KMS-11 (cell line): Measurements from ENCODE around the gene MAP7D3.

Experiments used
- H2AFZ ChIP-seq: fragments of 200-600 bp; sonication (generic); 2 replicates; pipeline ENCODE4 v1.6.1; 2016; ENCODE audit warnings: antibody characterized with exemption, mixed run types, low read depth
- H3K27ac ChIP-seq: fragments of 200-600 bp; sonication (generic); 2 replicates; pipeline ENCODE4 v1.6.1; 2016; ENCODE audit warnings: mild to moderate bottlenecking, mixed run types
- H3K27me3 ChIP-seq: fragments of 200-600 bp; sonication (generic); 2 replicates; pipeline ENCODE4 v1.6.1; 2017; ENCODE audit warnings: mild to moderate bottlenecking, low read depth, mixed run types, moderate library complexity; ENCODE audit not compliant: insufficient read depth
- H3K36me3 ChIP-seq: fragments of 200-600 bp; sonication (generic); 2 replicates; pipeline ENCODE4 v1.6.1; 2017; ENCODE audit warnings: mild to moderate bottlenecking, mixed run types; ENCODE audit not compliant: insufficient read depth
- H3K4me1 ChIP-seq: fragments of 200-600 bp; sonication (generic); 2 replicates; pipeline ENCODE4 v1.6.1; 2016; ENCODE audit warnings: mild to moderate bottlenecking, low read depth, mixed run types; ENCODE audit not compliant: poor library complexity, severe bottlenecking
- H3K4me2 ChIP-seq: fragments of 200-600 bp; sonication (generic); 2 replicates; pipeline ENCODE4 v1.7.0; 2016; ENCODE audit warnings: mild to moderate bottlenecking, mixed run types
- H3K4me3 ChIP-seq: fragments of 200-600 bp; sonication (generic); IDR thresholded peaks from 2 replicates; pipeline ENCODE4 v1.6.1; 2017; ENCODE audit warnings: low read depth, low read length, mixed read lengths; ENCODE audit not compliant: insufficient read depth
- H3K79me2 ChIP-seq: fragments of 200-600 bp; sonication (generic); 2 replicates; pipeline ENCODE4 v1.6.1; 2016; ENCODE audit warnings: low read depth, mixed run types; ENCODE audit not compliant: insufficient read depth
- H3K9ac ChIP-seq: fragments of 200-600 bp; sonication (generic); 2 replicates; pipeline ENCODE4 v1.6.1; 2016; ENCODE audit warnings: mild to moderate bottlenecking, mixed run types
- H4K20me1 ChIP-seq: fragments of 200-600 bp; sonication (generic); 2 replicates; pipeline ENCODE4 v1.6.1; 2016; ENCODE audit warnings: mild to moderate bottlenecking, mixed run types; ENCODE audit not compliant: insufficient read depth
- CTCF ChIP-seq: fragments of 200-600 bp; sonication (generic); conservative IDR thresholded peaks from 2 replicates; pipeline ENCODE4 v1.6.1; 2017; ENCODE audit warnings: low read depth, mild to moderate bottlenecking, antibody characterized with exemption, low read length, moderate library complexity, mixed read lengths

The MAP7D3 gene

GRCh38 chrX:136206916-136207315 lies 44.3 kb downstream of the MAP7D3 start:
- Histone ChIP-seq H3K9ac (no peak overlapping the region), H2AFZ (no peak overlapping the region), H3K4me3 (no peak overlapping the region), H3K79me2 (no peaks in the 10 kb centered on the region), H3K4me1 (peaks cover 11% of the 10 kb centered on the region), H3K36me3 (no peaks in the 10 kb centered on the region), H4K20me1 (no peaks in the 10 kb centered on the region), H3K4me2 (no peak overlapping the region), H3K27ac (no peak overlapping the region), H3K27me3 (no peaks in the 10 kb centered on the region)
- no peak for TF ChIP-seq CTCF

DNA sequence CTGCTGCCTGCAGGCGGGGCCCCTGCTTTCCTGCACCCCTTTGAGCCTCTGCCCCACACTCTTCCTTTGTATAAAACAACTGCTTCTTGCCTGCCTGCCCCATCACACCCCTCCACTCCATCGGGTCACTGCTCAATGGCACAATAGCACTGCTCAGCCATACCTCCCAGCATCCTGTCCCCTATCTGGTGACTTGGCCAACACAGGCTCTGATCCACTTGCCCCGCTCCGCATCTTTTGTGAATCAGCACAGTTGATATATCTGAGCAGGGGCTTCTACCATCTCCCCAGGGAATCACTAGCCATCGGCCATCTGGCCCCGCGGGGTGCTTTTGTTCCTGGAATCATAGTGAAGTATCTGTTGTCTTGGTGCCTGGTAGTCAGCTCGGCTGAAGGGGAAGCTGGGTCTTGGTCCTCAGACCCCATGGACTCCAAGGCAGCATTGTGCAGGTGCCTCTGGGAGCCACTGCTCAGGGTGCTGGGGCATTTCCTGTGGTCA lies 45.3 kb downstream of the MAP7D3 start:
- Histone ChIP-seq H3K79me2 (no peaks in the 10 kb centered on the region), H3K4me1 (peaks cover 11% of the 10 kb centered on the region), H4K20me1 (no peaks in the 10 kb centered on the region), H3K9ac (no peak overlapping the region), H3K36me3 (no peaks in the 10 kb centered on the region), H3K4me3 (no peak overlapping the region), H3K4me2 (no peak overlapping the region), H3K27me3 (no peaks in the 10 kb centered on the region), H3K27ac (no peak overlapping the region), H2AFZ (no peak overlapping the region)
- TF ChIP-seq CTCF = no peak

- no peak overlapping the region for H3K4me3 ChIP-seq
- H3K4me1 ChIP-seq = peaks cover 11% of the 10 kb centered on the region
- H4K20me1 ChIP-seq = no peaks in the 10 kb centered on the region
- H3K27ac ChIP-seq = no peak overlapping the region
- no peak for TF ChIP-seq CTCF
- no peaks in the 10 kb centered on the region for H3K79me2 ChIP-seq
- H3K27me3 ChIP-seq = no peaks in the 10 kb centered on the region
- no peak overlapping the region for H2AFZ ChIP-seq
- H3K4me2 ChIP-seq = no peak overlapping the region
- H3K9ac ChIP-seq = no peak overlapping the region
- H3K36me3 ChIP-seq = no peaks in the 10 kb centered on the region
Observed at GRCh38 chrX:136204571-136204970, 46.6 kb downstream of the MAP7D3 start.

- no peaks in the 10 kb centered on the region for H3K79me2 ChIP-seq
- no peaks in the 10 kb centered on the region for H4K20me1 ChIP-seq
- H3K4me3 ChIP-seq = no peak overlapping the region
- no peak overlapping the region for H3K4me2 ChIP-seq
- H2AFZ ChIP-seq = no peak overlapping the region
- no peaks in the 10 kb centered on the region for H3K27me3 ChIP-seq
- H3K27ac ChIP-seq = no peak overlapping the region
- TF ChIP-seq CTCF = no peak
- H3K9ac ChIP-seq = no peak overlapping the region
- no peaks in the 10 kb centered on the region for H3K36me3 ChIP-seq
- peaks cover 11% of the 10 kb centered on the region for H3K4me1 ChIP-seq
Observed at GRCh38 chrX:136203951-136204350, 47.2 kb downstream of the MAP7D3 start.
